SKM-1 treated with dmso at 0.1 percent for 144 hours (cell line): ENCODE measurements around the gene ASIC2.

Experiments
- DNase-seq: peaks from one replicate; lab custom pipeline; 2025; ENCODE audit not compliant: unreplicated experiment; lab: John Stamatoyannopoulos, UW

Gene ASIC2

GRCh38 chr17:33118391-33119075 is 174.6 kb downstream of the ASIC2 start:
- no peak for DNase-seq

GRCh38 chr17:33116021-33116551 is 177.0 kb downstream of the ASIC2 start:
- no peak for DNase-seq

GRCh38 chr17:33115366-33115765 is 177.7 kb downstream of the ASIC2 start:
- no peak for DNase-seq

DNA sequence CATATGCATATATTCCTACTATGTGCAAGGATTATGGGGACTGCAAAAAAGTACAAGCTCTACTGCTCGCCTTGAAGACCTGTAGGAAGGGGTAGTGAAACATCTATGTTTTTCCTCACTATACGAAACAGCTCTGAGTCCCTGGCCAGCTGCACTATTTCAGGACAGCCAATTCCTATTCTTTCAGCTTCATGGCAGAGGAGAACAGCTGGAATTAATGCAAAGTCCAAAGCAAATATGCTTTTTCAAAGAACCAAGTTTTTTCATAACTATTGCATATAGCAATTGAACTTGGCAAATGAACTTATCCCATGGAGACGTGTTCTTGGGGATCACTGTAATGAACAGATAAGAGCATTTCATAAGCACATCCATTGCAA is 179.1 kb downstream of the ASIC2 start:
- no peak for DNase-seq

DNA sequence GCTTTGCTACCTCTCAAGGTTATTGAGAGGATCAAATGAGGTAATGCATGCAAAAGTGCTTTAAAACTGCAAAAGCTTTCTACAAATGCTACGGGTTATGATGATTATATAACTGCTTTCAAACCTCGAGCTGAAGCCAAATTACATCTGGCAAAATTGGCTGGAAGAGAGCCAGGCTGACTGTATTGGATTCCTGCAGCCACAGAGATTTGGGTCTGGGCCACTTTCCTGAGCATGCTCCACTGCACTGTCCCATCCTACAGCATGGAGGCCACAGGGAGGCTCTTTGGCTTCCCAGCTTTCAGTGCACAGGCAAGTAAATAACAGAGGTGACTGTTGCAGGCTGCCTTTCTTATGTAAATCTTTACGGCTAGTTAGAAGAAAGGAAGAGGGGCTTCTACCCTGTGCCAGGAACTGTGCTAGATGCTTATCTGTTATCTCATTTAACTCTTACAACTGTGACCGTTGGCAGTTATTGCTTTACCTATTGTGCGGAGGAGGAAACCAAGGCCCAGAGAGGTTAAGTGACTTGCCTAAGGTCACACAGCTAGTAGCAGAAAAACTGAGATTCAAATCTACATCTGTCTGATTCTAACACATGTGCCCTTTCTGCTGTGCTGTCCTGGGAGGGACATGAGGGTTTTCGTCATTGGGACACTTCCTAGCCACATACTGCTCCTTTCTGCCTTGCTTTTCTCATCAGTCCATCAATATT is 179.7 kb downstream of the ASIC2 start:
- DNase-seq, result no peak

DNA sequence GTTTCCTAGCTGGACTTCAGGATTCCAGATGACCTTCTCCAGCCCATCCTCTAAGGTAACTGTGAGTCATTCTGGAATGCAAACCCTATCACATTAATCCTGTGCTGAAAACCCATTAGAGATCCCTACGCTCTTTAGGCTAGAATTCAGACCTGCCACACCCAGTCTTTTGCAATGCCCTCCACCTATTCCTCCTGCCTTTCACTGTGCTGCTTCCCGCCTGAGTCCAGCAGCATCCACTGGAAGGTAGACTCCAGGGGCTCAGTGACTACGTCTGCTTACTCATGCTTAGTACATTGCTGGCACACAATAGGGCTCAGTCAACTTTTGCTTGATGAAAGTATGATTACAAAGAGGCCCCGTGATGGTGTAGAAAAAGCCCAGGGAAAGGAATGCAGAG is 180.3 kb downstream of the ASIC2 start:
- DNase-seq, result no peak

GRCh38 chr17:33109336-33110072 is 183.6 kb downstream of the ASIC2 start:
- no peak for DNase-seq

DNA sequence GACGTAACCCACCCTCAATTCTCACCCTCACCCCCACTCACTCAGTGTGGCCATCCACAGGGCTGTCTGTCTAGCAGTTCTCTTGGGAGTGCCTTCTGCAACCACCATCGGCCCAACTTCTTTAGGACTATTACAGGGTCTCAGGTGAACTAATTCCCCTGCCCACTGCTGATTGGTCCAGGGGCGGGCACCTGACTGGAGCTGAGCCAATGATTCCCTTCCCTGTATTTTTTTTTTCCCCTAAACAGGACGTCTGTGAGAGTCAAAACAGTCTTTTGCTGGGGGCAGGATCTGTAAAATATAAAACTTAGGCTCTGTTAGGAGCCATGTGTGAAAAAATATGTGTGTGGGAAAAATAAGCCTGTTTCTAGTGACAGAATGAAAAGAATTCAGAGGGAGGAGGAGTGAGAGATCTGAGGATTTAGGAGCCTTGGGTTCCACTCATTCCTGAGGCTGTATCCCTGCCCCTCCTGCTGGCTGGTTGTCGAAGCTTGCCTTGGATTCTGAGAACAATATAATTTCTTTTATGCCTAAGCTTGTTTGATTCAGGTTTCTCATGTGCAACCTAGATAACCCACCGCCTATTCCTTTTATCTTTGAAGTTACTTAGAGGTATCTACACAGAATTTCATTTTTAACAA is 186.4 kb downstream of the ASIC2 start:
- no peak for DNase-seq

- DNase-seq, result no peak
Observed at GRCh38 chr17:33105911-33106310, 187.2 kb downstream of the ASIC2 start.

DNA sequence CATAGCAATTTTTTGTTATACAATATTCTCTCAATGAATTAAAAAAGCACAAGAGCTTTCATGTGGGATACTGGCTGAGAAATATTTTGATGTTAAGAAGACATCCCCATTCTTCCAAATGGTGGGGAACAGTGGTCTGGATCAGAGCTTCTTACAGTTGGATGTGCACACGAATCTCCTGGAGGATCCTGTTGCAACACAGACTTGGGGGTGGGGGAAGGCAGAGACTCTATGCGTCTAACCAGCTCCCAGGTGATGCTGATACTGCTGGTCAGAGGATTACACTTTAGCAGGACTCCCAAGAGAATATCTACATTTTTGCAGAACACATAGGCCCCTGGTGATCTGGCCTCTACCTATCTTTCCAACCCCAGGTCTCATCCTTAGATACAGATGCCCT is 193.2 kb downstream of the ASIC2 start:
- DNase-seq, result no peak

DNA sequence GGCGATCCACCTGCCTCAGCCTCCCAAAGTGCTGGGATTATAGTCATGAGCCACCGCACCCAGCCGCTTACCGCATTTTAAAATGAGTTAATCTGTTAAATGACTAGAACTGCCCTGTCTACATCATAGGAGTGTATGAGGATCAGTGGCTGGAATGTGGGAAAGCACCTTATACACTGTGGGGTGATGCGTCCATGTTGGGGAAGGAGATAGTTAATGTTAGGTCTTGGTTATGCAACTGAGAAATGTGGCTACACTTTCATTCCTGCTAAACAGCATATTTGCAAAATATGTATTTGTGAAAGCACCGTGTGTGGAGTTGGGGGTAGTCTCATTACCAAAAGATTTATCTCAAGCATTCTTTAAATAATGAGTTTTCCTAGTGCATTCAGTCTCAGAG is 193.8 kb downstream of the ASIC2 start:
- DNase-seq, result no peak

DNA sequence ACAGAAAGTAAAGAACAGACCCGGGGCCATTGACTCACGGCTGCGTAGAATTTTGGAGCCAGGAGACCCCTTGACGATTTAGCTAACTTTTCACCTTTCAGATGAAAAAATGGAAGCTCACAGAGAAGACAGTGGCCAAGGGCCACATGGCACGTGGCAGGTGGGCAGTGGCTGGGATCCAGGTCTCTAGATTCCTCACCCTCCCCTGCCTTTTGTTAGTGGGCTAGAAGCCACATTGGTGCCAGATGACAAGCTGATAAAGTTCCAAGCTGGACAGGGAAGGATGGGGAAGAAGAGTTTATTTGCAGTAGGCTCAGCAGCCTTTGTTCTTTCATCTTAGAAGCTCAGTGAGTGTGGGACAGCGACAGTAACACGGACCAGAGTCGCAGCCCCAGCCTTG is 195.7 kb downstream of the ASIC2 start:
- DNase-seq, result no peak

- no peak for DNase-seq
Observed at GRCh38 chr17:33096161-33096560, 196.9 kb downstream of the ASIC2 start.

- no peak for DNase-seq
Observed at GRCh38 chr17:33091271-33091670, 201.8 kb downstream of the ASIC2 start.

GRCh38 chr17:33090806-33091205 is 202.3 kb downstream of the ASIC2 start:
- no peak for DNase-seq

DNA sequence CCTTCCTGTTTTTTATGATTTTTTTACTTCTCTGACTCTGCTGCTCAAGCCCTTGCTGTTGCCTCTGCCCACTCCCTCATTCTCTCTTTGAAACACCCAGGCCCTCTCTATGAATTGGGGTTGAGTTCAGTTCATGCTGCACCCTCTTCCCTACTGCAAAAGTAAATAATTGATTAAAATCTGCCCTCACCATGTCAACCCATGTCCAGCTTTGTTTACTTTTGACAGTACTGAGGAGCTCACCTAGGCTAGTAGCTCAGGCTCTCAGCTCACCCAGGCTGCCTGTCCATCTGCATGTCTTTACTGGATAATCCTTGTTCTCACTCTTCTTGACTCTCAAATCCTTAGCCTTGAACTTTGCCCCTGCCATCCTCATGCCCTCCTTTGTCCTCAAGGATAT is 206.2 kb downstream of the ASIC2 start:
- no peak for DNase-seq

DNA sequence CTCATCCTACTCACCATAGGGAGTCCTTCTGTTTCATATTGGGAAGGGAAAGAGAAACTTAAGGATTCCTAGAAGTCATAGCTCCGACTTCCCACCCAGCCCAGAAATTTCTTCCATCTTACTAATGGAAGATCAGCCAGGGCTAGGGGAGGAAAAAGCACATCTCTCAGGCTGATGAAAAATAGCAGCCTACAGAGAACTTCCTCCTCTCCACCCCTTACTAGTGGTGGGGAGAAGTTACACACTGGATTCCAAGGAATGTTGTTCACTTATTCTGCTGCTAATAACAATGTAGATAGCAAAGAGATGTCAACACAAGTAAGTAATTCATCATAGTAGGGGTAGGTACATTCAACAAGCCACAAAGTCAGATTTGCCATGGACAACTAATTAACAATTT is 207.1 kb downstream of the ASIC2 start:
- no peak for DNase-seq

DNA sequence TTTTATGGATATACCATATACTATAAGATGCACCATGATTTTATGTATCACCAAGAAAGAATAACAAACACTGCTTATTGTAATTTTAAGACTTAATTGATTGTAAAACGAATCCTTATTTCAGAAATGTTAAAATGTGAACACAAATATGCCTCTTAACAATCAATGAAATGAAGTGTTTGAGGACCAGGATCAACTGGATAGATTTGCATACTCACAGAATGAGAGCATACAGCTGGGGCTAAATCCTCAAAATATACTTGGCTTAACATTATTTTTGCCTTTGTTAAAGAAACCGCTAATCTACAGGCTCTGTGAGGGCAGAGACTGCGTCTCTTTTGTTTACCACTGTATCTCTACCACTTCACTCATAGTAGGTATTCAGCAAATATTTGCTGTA is 207.8 kb downstream of the ASIC2 start:
- DNase-seq, result no peak

- no peak for DNase-seq
Observed at GRCh38 chr17:33084755-33085154, 208.3 kb downstream of the ASIC2 start.

DNA sequence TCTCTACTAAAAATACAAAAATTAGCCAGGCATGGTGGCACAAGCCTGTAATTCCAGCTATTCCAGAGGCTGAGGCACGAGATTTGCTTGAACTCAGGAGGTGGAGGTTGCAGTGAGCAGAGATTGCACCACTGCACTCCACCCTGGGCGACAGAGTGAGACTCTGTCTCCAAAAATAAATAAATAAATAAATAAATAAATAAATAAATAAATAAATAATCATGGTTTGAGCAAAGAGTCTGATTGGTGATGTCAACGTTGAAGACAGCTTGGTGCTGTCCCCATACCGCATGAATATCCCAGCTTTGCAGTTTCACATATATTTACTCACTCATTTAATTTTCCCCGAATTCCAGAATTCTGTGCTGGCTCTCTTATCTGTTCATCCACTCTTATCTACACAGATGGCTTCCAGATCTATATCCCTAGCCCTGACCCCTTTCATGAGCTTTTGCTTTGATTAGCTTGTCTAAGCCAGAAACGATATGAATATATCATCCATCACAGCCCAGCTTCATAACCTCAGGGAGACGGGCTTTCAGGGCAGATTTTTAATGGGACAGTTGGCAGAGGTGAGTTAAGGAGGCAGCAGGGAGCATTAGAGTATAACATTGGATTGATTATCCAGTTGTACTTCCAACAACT is 210.4 kb downstream of the ASIC2 start:
- DNase-seq, result no peak

GRCh38 chr17:33080091-33080490 is 213.0 kb downstream of the ASIC2 start:
- no peak for DNase-seq
